Measurements from ENCODE around the gene SPATA3. TPM values are rescaled to one million over a fixed set of nuclear protein-coding genes. Genes with fewer than 3 reads are reported as not detected.

SPATA3 gene
- total and polyA plus RNA-seq, 2 experiments from 2014 or later, result not detected

GRCh38 chr2:230990131-230990898 is 5.6 kb upstream of the SPATA3 start:
- no peak for TF ChIP-seq CTCF (IDR thresholded peaks at IDR 0.05; ENCODE audit: poor library complexity)
- no peak for TF ChIP-seq EZH2 (IDR thresholded peaks at IDR 0.05; ENCODE audit: borderline replicate concordance)
- no peak for TF ChIP-seq EZH2phosphoT487 (IDR thresholded peaks at IDR 0.05; ENCODE audit: low read depth, severe bottlenecking, unreplicated experiment)
- Histone ChIP-seq H2AFZ (no peak overlapping the region), H3K4me2 (no peak overlapping the region), H3K4me3 (no peak overlapping the region), H3K9me3 (ENCODE audit: low read depth) (no peaks in the 10 kb centered on the region), H3K79me2 (no peaks in the 10 kb centered on the region), H3K36me3 (replicated peaks; ENCODE audit: insufficient read depth, low read depth) (no peaks in the 10 kb centered on the region), H3K9me2 (replicated peaks; ENCODE audit: insufficient read depth) (no peaks in the 10 kb centered on the region), H4K20me1 (ENCODE audit: insufficient read depth, poor library complexity, severe bottlenecking) (no peaks in the 10 kb centered on the region), H3K4me1 (ENCODE audit: insufficient read depth) (no peaks in the 10 kb centered on the region), H3K27ac (no peak overlapping the region), H3K27me3 (no peaks in the 10 kb centered on the region)
- no peak for DNase-seq (ENCODE audit: low spot score)
- 98% methylated on average over 57 of the region's 70 CpGs for WGBS (ENCODE audit: low lambda C conversion rate, missing lambda C conversion rate)

DNA sequence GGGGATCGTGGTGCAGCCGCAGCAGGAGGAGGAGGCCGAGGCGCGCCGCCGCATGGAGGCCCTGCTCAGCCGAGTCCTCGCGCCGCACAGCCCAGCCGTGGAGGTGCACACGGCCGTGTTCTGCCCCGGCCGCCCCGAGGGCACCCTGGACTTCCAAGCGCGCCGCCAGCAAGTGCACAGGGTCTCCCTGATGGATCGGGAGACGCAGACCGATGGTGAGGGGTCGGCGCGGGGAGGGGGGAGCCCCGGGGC is 5.1 kb upstream of the SPATA3 start:
- Histone ChIP-seq H4K20me1 (ENCODE audit: insufficient read depth, poor library complexity, severe bottlenecking) (no peaks in the 10 kb centered on the region), H3K9me3 (ENCODE audit: low read depth) (no peaks in the 10 kb centered on the region), H3K4me1 (ENCODE audit: insufficient read depth) (no peaks in the 10 kb centered on the region), H3K36me3 (replicated peaks; ENCODE audit: insufficient read depth, low read depth) (no peaks in the 10 kb centered on the region), H3K79me2 (no peaks in the 10 kb centered on the region), H3K4me3 (no peak overlapping the region), H3K9me2 (replicated peaks; ENCODE audit: insufficient read depth) (no peaks in the 10 kb centered on the region), H3K4me2 (no peak overlapping the region), H2AFZ (no peak overlapping the region), H3K27ac (no peak overlapping the region), H3K27me3 (no peaks in the 10 kb centered on the region)
- TF ChIP-seq EZH2phosphoT487 (IDR thresholded peaks at IDR 0.05; ENCODE audit: low read depth, severe bottlenecking, unreplicated experiment), result no peak
- WGBS (ENCODE audit: low lambda C conversion rate, missing lambda C conversion rate), result 96% methylated on average over 16 of the region's 27 CpGs
- DNase-seq (ENCODE audit: low spot score), result no peak

- no peaks in the 10 kb centered on the region for H3K4me1 ChIP-seq (ENCODE audit: insufficient read depth)
- no peak overlapping the region for H3K4me2 ChIP-seq
- WGBS (ENCODE audit: low lambda C conversion rate, missing lambda C conversion rate), result 97% methylated on average over 7 of the region's 7 CpGs
- no peaks in the 10 kb centered on the region for H4K20me1 ChIP-seq (ENCODE audit: insufficient read depth, poor library complexity, severe bottlenecking)
- TF ChIP-seq CTCF (IDR thresholded peaks at IDR 0.05; ENCODE audit: poor library complexity), result no peak
- TF ChIP-seq EZH2 (IDR thresholded peaks at IDR 0.05; ENCODE audit: borderline replicate concordance), result no peak
- no peak for TF ChIP-seq EZH2phosphoT487 (IDR thresholded peaks at IDR 0.05; ENCODE audit: low read depth, severe bottlenecking, unreplicated experiment)
- no peaks in the 10 kb centered on the region for H3K36me3 ChIP-seq (replicated peaks; ENCODE audit: insufficient read depth, low read depth)
- no peak overlapping the region for H3K27ac ChIP-seq
- H3K4me3 ChIP-seq, result no peak overlapping the region
- no peaks in the 10 kb centered on the region for H3K27me3 ChIP-seq
- H2AFZ ChIP-seq, result no peak overlapping the region
- no peak for DNase-seq (ENCODE audit: low spot score)
- H3K9me3 ChIP-seq (ENCODE audit: low read depth), result no peaks in the 10 kb centered on the region
- no peaks in the 10 kb centered on the region for H3K79me2 ChIP-seq
- no peaks in the 10 kb centered on the region for H3K9me2 ChIP-seq (replicated peaks; ENCODE audit: insufficient read depth)
Observed at GRCh38 chr2:230991598-230991997, 4.3 kb upstream of the SPATA3 start.

GRCh38 chr2:230996661-230997060 is 740 bp downstream of the SPATA3 start:
- Histone ChIP-seq H3K4me2 (no peak overlapping the region), H4K20me1 (ENCODE audit: insufficient read depth, poor library complexity, severe bottlenecking) (no peaks in the 10 kb centered on the region), H3K27me3 (no peaks in the 10 kb centered on the region), H3K27ac (no peak overlapping the region), H3K36me3 (replicated peaks; ENCODE audit: insufficient read depth, low read depth) (no peaks in the 10 kb centered on the region), H3K9me3 (ENCODE audit: low read depth) (no peaks in the 10 kb centered on the region), H3K4me1 (ENCODE audit: insufficient read depth) (no peaks in the 10 kb centered on the region), H3K79me2 (no peaks in the 10 kb centered on the region), H3K9me2 (replicated peaks; ENCODE audit: insufficient read depth) (no peaks in the 10 kb centered on the region), H2AFZ (no peak overlapping the region), H3K4me3 (no peak overlapping the region)
- DNase-seq (ENCODE audit: low spot score), result no peak
- TF ChIP-seq EZH2 (IDR thresholded peaks at IDR 0.05; ENCODE audit: borderline replicate concordance) (no peak), CTCF (IDR thresholded peaks at IDR 0.05; ENCODE audit: poor library complexity) (no peak), EZH2phosphoT487 (IDR thresholded peaks at IDR 0.05; ENCODE audit: low read depth, severe bottlenecking, unreplicated experiment) (no peak)

Measured in hepatocyte (in vitro differentiated cells).